ENCODE data around the gene EDNRB.

Gene EDNRB

GRCh38 chr13:77928909-77929308 lies 10.3 kb upstream of the EDNRB start:
- Histone ChIP-seq H3K4me3 (ENCODE audit: low read depth, low read length, poor library complexity, severe bottlenecking) (no peak overlapping the region), H3K4me1 (ENCODE audit: insufficient read depth, low read length, severe bottlenecking) (no peaks in the 10 kb centered on the region), H4K20me1 (ENCODE audit: insufficient read depth, low read length) (no peaks in the 10 kb centered on the region), H3K79me2 (ENCODE audit: insufficient read depth, low read length) (no peaks in the 10 kb centered on the region), H3F3A (ENCODE audit: insufficient read depth, low read length) (no peaks in the 10 kb centered on the region), H3K9ac (ENCODE audit: low read length) (no peak overlapping the region), H2AFZ (ENCODE audit: low read length) (no peak overlapping the region), H3K4me2 (ENCODE audit: low read length) (no peak overlapping the region), H3K27me3 (ENCODE audit: insufficient read depth, low read length) (no peaks in the 10 kb centered on the region), H3K36me3 (ENCODE audit: insufficient read depth, low read length) (no peaks in the 10 kb centered on the region), H3K9me2 (ENCODE audit: low read depth, low read length) (no peaks in the 10 kb centered on the region), H3K27ac (ENCODE audit: low read depth, low read length, poor library complexity, severe bottlenecking) (no peak overlapping the region), H3K9me3 (ENCODE audit: low read length) (no peaks in the 10 kb centered on the region)
- no peak for TF ChIP-seq EZH2 (IDR thresholded peaks at IDR 0.05; ENCODE audit: borderline replicate concordance, low read length)
- TF ChIP-seq, protein P1, sequence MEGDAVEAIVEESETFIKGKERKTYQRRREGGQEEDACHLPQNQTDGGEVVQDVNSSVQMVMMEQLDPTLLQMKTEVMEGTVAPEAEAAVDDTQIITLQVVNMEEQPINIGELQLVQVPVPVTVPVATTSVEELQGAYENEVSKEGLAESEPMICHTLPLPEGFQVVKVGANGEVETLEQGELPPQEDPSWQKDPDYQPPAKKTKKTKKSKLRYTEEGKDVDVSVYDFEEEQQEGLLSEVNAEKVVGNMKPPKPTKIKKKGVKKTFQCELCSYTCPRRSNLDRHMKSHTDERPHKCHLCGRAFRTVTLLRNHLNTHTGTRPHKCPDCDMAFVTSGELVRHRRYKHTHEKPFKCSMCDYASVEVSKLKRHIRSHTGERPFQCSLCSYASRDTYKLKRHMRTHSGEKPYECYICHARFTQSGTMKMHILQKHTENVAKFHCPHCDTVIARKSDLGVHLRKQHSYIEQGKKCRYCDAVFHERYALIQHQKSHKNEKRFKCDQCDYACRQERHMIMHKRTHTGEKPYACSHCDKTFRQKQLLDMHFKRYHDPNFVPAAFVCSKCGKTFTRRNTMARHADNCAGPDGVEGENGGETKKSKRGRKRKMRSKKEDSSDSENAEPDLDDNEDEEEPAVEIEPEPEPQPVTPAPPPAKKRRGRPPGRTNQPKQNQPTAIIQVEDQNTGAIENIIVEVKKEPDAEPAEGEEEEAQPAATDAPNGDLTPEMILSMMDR (IDR thresholded peaks at IDR 0.05; ENCODE audit: low read length): no peak

GRCh38 chr13:77925616-77926015 lies 7.0 kb upstream of the EDNRB start:
- no peaks in the 10 kb centered on the region for H3K79me2 ChIP-seq (ENCODE audit: insufficient read depth, low read length)
- no peak overlapping the region for H3K4me2 ChIP-seq (ENCODE audit: low read length)
- no peak overlapping the region for H3K27ac ChIP-seq (ENCODE audit: low read depth, low read length, poor library complexity, severe bottlenecking)
- no peaks in the 10 kb centered on the region for H3K9me3 ChIP-seq (ENCODE audit: low read length)
- H3K27me3 ChIP-seq (ENCODE audit: insufficient read depth, low read length): no peaks in the 10 kb centered on the region
- H3K4me3 ChIP-seq (ENCODE audit: low read depth, low read length, poor library complexity, severe bottlenecking): no peak overlapping the region
- H3K9ac ChIP-seq (ENCODE audit: low read length): no peak overlapping the region
- no peak overlapping the region for H2AFZ ChIP-seq (ENCODE audit: low read length)
- no peaks in the 10 kb centered on the region for H3K4me1 ChIP-seq (ENCODE audit: insufficient read depth, low read length, severe bottlenecking)
- TF ChIP-seq, protein P1 (IDR thresholded peaks at IDR 0.05; ENCODE audit: low read length): no peak
- no peak for TF ChIP-seq EZH2 (IDR thresholded peaks at IDR 0.05; ENCODE audit: borderline replicate concordance, low read length)
- H3K9me2 ChIP-seq (ENCODE audit: low read depth, low read length): no peaks in the 10 kb centered on the region
- H3F3A ChIP-seq (ENCODE audit: insufficient read depth, low read length): no peaks in the 10 kb centered on the region
- no peaks in the 10 kb centered on the region for H3K36me3 ChIP-seq (ENCODE audit: insufficient read depth, low read length)
- no peaks in the 10 kb centered on the region for H4K20me1 ChIP-seq (ENCODE audit: insufficient read depth, low read length)

DNA sequence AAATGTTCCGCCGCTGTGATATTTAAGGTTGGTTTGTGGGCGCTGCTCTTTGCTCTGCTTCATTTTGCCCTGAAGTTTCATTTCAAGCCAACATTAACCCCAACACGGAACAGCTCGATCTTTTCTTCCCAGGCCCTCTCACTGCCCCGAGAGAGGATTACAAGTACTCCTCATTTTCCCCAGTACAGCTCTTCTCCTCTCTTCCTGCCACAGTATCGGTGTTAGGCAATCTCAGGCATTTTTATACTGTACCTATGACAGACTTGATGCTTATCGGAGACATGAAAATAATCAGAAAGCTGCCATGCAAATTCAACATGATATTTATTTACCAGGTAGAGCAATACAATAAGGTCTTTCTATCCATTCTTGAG lies 1.3 kb upstream of the EDNRB start:
- Histone ChIP-seq H2AFZ (ENCODE audit: low read length) (no peak overlapping the region), H3K9me3 (ENCODE audit: low read length) (no peaks in the 10 kb centered on the region), H3K9ac (ENCODE audit: low read length) (no peak overlapping the region), H3K9me2 (ENCODE audit: low read depth, low read length) (no peaks in the 10 kb centered on the region), H3K4me1 (ENCODE audit: insufficient read depth, low read length, severe bottlenecking) (no peaks in the 10 kb centered on the region), H3K36me3 (ENCODE audit: insufficient read depth, low read length) (no peaks in the 10 kb centered on the region), H3K27ac (ENCODE audit: low read depth, low read length, poor library complexity, severe bottlenecking) (no peak overlapping the region), H3K79me2 (ENCODE audit: insufficient read depth, low read length) (no peaks in the 10 kb centered on the region), H4K20me1 (ENCODE audit: insufficient read depth, low read length) (no peaks in the 10 kb centered on the region), H3K27me3 (ENCODE audit: insufficient read depth, low read length) (no peaks in the 10 kb centered on the region), H3F3A (ENCODE audit: insufficient read depth, low read length) (no peaks in the 10 kb centered on the region), H3K4me3 (ENCODE audit: low read depth, low read length, poor library complexity, severe bottlenecking) (no peak overlapping the region), H3K4me2 (ENCODE audit: low read length) (no peak overlapping the region)
- TF ChIP-seq, protein P1 (IDR thresholded peaks at IDR 0.05; ENCODE audit: low read length): no peak
- TF ChIP-seq EZH2 (IDR thresholded peaks at IDR 0.05; ENCODE audit: borderline replicate concordance, low read length): no peak
